ENCODE results near the gene WHAMM.
"Not testable (repeated sequence)": the region's sequence is repeated elsewhere in the genome, so short reads cannot be mapped to it uniquely, and the experiment has no call there.

Gene WHAMM

DNA sequence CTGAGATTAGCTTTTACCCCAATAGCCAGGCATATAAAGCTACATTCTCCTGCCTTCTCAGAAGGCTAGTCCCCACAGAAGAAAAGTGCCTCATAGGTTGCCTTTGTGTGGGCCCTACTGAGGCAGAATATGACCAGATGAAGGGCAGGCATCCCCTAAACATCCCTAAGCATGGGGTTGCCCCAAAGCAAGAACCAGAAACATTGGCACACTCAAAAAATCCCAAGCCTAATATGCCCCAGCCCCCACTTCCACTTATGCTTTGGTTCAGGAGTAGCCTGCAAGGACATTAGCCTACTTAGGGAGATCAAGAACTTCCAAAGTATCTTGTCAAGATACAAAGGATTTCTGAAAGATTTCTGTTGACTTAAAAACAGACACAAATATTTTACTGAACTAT lies 29.7 kb downstream of the WHAMM start:
- DNase-seq: no peak

DNA sequence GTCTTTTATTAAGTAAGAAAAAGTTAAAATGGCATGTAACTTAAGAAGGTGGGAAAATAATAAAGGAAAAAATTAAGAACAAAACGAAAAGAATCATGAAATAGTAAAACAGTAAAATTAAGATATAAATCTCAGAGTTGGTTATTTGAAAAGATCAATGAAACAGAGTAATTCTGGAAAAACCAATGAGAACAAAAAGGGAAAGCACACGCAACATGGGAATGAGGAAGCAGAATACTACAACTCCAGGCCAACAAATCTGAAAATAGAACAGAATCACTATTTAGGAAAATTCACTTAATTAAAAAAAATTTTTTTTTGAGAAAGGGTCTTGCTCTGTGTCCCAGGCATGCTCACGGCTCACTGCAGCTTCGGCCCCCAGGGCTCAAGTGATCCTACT lies 30.7 kb downstream of the WHAMM start:
- no peak for DNase-seq

DNA sequence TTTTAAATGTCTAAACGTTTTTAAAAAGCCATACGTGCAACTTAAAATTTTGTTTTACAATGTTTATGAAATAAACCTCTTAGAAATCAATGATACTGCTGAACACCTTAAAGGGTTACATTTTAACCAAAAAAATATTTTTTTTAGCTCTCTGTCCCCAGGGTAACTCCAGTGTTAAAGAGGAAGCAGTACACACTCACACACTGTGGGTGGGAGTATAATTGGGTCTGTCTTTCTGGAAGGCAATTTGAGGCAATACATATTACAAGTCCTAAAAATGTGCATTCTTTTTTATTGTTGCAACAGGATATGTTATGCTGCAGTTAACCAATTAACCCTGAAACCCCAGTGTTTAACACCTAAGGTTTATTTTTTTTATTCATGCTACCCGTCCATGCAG lies 34.1 kb downstream of the WHAMM start:
- DNase-seq: no peak

DNA sequence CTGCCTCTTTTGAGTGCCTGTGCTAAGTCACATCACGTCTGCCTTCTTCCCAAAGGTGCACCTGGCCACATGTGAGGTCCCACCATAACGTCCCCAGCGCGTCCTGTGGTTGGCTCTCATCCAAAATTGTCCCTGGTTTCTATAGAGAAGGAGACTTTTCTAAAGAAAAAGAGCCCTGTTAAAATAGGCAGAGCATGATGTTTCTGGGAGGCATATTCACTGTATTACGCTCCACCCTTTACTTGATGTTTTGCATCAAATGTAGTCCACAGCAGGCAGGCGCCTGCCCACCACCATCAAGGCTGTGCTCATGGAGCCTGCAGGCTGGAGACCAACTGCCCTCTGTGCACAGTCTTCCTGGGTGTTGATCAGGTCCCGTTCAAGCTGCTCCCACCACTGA lies 36.3 kb downstream of the WHAMM start:
- no peak for DNase-seq

DNA sequence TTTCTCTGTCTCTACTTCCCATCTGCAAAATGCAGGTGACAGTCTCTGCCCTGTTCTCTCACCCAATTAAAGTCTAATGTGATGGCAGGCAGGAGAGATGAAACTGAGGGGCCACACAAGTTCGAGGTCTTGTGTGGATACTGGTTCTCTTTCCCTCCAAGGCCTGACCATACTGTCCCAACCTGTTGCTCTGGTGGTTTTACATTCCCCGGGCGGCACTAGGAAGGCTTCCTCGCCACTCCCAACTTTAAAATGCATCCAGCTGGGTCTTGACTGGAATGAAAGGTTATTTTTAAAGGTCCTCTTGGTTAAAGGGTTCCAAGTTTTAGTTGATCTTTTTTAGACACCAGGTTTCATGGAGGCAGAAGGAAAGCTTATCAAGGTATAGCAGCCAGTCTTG lies 37.2 kb downstream of the WHAMM start:
- no peak for DNase-seq

DNA sequence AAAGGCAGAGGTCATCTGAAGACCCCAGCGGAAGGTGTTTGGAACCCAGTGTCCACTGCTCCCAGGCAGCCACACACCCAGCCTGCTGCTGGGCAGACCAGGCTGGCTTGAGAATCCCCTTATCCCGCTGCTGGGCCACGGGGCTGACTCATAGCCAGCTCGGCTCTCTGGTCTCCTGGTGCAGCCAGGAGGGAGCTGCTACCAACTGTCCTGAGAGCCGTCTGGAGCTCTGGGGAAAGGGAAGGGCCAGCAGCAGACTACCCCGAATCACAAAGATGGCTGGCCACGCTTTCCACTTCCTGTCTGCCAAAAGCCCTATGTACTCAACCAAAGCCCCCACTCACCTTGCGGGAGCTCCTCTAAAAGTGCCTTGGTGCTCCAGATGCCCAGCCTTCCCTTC lies 38.3 kb downstream of the WHAMM start:
- no peak for DNase-seq

DNA sequence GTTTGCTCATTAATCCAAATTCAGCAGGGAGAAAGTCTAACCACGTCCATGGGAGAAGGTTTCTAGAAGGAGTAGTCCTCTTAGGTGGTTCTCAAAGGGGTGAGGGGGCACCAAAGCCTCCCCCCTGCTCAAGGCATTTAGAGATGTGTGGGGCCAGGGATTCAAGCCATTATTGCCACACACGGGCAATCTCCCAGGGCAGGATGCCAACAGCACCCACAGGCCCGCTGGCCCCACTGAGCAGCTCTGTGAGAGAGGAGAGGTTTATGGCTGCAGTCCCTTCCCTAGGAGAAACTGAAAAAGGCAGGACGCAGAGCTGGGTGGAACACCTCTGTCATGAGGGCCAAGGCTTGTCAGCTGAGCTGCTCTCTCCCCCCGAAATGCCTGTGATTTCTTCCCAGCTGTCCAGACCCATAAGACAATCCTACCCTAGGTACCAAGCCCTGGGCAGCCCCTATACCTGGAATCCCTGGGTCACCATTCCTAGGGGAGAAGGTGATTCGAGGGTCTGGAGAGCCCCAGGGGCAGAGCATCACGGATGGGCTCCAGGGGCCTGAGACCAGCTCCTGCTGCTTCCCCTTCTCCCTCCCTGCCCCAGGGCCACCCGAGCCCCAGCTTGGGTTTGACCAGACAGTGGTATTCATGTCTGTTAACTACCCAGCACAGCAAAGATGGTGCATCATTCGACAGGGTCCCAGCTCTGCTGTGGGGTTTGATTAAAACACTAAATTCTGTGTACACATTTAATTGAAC lies 39.0 kb downstream of the WHAMM start:
- no peak for DNase-seq

DNA sequence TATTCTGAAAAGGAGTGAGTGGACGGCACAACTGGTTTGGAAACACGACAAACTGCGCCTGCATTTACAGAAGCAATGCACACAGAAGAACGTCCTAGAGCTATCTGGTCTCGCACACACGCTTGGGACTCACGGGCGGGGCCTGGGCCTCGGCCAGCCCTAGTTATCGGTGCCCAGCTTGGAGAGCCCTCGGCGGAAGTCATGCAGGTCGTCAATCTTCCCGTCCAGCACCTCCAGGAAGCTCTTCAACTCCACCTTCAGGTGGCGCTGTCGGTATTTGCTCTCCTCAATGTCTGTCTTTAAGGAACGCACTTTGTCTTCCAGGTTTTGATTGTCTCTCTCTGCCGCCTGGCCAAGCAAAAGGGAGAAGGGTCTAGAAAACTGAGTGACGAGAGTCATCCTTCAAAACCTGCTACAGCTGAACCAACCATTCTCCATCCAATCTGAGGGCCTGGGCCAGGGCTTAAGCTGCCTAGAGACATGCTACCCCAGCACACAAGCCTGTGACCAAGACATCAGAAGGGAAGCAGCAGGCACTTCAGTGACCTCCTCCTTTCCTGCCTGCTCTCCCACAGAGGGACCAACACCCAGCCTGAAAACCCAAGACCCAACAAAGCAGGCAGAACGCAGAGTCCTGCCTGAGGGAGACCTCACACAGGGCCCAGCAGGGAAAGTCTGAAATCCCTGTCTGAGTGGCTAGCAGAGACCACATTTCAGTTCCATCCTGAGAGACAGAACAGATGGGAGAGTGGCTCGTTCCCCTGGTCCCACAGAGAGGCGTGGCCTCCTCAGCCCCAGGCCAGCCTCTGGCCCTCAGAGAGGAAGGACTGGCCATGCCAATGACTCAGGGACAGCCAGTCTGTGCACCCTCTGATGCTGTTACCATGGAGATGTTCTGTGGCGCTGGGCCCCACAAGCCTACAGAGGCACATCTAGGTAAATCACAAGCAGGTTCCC lies 40.4 kb downstream of the WHAMM start:
- DNase-seq: peak; percentile 32

DNA sequence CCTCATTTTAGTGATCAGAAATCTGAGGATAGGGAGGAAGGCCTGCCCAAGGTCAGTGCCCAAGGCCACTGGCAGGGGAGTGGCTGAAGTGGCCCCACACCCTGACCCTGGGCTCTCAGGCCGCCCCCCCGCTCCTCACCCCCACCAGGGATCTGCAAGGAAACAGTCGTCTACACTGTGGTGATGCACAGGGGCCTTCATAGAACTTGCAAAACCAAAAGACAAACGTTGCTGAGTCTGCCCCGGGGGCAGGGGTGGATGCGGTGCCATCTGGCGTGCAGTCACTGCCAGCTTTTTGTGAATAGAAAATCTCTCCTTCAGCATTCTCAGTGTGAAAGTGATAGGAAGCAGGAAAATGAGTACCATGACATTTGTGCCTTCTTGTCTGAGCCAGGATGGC lies 41.3 kb downstream of the WHAMM start:
- no peak for DNase-seq

DNA sequence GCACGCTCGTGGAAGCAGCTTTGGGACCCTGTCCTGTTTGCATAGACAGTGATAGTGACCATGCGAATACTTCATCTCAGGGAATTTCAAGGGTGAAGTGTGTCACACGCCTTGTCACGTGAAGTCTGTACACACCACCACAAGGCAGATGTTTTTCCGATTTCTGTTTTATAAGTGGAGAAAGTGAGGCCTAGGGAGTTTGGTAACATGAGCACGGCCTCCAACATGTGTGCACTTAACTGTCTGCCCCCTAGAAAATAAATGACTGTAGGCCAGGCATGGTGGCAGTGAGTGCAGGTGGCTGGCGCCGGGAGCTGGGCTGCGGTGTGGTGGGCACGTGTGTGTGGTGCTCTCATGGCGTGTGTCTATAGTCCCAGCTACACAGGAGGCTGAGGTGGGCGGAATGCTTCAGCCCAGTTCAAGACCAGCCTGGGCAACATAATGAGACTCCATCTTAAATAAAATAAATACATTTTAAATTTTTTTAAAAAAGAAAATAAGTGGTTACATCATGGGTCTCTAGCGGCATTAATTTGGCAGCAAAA lies 42.0 kb downstream of the WHAMM start:
- DNase-seq: no peak

DNA sequence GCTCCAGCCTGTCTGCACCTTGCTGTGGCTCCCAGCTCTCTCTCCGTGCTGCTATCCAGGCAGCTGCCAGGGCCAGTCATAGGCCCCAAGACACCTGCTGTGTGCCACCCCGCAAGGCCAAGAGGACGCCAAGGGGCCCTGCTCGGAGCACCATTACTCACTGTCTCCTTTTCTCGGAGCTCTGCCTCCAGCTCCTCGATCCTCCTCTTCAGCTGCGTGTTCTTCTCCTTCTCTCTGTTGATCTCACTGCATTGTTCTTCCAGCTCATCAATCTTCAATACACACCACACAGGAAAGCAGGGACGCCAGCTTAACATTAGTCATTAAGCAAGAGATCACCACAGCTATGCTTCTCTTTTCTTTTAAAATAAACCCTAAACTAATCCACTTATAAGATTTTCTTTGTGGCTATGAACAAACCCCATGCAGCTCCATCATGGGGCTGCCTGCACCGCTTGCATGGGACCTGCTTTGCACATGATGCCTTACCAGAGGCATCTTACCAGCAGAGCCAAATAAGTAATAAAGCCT lies 42.6 kb downstream of the WHAMM start:
- no peak for DNase-seq

DNA sequence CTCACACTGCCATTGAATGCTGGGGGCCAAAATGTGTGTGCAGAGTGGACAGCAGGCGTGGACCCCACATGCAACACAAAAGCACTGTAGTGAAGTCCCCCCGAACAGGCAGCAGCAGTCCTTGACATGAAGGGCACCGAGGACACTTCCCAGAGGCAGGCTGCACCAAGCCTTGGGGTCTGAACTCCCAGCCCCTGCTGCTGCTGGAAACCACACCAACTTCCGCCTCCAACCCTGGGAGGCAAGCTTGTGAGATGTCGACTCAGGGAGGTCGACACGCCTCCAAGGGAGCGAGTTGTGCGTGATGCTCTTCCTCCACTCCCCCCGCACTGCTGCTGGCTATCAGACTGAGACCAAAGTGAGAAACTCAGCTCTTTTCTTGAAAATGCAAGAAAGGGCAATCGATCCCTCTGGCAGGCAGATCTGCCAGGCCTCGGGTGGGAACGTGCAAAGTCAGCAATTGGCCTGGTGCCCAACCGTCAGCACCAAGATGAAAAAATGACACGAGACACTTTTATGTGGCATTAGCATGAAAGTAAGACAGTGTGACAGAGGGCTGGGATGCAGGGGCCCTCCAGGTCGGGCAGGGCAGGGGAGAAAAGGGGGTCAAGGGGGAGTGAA lies 43.6 kb downstream of the WHAMM start:
- no peak for DNase-seq

DNA sequence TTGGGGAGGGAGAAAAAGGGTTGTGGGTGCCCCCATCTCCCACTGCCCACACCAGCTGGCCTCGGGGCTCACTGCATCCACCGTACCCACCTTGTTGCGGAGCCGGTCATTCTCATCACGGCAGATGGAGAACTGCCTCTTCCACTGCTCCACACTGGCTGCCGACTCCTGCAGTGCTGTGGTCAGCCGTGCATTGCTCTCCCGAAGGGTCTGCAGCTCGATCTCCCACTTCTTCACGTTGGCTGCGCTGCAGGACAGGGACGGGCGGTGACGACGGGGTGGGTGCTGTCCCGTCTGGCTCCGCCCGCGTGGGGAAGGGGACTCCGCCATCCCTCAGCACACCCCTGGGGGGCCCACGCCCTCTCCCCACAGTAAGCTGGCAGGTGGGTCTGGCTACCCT lies 45.1 kb downstream of the WHAMM start:
- DNase-seq: no peak

DNA sequence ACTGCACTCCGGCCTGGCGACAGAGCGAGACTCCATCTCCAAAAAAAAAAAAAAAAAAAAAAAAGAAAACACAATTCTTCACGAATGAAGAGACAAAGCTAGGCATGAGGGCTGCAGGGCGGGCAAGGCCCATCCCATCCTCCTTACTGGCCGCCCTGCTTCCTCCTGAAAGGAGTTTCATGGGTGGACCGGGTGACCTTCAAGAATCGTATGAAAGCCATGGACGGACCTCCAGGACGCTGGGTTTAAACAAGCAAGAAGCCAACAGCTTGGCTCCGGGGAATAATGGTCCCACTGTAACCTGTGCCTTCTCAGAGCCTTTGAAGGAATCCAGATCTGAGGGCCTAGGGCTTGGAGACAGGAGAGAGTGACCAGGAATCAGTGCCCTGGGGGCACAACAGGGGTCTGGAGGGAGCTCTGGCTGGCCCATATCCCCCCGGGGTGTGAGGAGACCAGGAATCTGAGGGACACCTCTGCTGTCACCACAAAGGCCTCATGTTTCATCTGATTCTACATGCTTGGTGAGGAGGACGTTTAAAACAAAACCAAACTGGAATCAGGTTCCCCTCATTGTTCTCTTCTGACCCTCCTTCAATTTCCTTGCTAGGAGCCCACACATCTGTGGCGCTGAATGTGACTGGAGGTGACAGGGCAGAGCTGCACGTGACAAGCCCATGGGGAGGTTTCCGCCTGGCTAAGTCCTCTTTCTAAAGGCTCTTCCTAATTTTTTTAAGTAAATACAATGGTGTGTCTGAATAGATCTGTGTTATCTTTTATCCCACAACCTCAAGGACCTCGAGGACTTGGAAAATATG lies 46.1 kb downstream of the WHAMM start:
- no peak for DNase-seq

DNA sequence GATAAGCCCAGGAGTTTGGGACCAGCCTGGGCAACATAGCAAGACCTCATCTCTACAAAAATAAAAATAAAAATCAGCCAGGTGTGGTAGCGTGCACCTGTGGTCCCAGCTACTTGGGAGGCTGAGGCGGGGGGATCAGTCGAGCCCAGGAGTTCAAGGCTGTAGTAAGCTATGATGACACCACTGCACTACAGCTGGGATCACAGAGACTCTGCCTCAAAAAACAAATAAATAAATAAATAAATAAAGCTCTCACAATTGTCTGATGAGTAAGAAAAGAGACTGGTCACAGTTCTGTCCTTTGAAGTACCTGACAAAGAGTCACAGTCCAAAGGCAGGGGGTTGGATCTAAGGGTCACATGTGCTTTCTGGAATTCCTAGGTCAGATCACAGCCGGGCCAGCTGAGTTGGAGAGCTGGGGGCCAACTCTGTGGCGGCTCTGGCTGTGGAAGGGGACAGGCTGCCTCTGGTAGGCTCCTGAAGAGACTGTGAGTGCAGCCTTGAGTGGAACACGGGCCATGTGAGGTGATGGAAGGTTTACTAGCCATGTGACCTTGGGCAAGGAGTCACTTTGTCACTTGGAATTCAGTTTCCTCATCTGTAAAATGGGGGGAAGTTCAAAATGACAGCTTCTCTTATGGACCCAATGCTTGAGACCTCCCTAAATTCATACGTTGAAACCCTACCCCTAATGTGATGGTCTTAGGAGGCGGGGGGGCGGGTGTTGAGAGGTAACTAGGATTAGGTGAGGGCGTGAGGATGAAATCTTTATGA lies 47.2 kb downstream of the WHAMM start:
- no peak for DNase-seq

DNA sequence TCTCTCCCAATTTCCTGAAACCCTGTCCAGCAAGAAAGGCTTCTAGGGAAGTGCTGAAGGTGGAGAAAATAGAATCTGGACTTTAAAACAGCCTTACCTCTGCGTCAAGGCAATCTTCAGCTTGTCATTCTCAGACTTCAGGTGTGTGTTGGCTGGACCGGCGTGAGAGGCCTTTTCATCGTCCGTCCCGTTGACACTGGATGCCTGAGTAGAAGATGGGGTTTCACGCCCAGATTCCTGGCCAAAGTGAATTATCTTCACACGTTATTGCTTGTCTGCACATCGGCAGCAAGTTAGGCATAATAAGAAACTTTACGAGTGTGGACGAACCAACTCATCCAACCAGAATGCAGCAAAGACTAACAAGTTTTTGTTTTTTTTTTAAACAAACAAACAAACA lies 49.5 kb downstream of the WHAMM start:
- no peak for DNase-seq

DNA sequence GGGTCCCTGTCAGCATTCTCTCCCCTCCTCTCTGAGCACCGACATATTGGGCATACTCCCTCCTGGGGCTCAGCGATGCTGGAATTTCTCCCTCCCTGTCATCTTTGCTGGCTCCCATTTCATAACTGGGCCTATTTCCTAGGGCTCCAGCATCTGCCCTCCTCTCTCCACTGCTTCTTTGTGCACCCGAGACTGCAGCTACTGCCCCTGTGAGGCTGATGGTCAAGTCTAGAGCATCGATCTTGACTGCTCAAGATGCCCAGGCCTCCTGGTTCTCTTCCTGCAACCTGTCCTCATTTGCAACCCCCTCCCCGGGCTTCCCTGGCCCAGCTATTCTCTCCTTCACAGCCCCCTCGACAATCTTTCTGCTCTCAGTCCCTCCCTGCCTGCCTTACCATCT lies 53.5 kb downstream of the WHAMM start:
- no peak for DNase-seq

DNA sequence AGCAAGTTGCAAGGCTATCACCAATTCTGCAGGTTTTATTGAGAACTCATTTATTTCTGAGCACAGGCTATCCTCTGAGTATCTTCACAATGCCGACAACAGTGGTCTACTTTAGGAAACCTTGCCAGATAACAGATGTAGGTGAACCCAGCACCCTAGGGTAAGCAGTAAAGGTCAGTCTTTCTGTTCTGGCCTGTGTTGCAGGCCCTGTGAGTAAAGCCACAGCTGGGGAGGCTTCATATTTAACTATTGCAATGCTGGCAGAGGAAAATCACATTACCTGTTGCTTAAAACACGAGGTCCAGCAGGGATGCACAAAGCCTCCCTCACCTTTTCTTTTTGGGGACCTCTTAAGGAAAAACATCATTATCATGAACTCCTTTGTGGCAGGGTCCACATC lies 55.5 kb downstream of the WHAMM start:
- DNase-seq: no peak

DNA sequence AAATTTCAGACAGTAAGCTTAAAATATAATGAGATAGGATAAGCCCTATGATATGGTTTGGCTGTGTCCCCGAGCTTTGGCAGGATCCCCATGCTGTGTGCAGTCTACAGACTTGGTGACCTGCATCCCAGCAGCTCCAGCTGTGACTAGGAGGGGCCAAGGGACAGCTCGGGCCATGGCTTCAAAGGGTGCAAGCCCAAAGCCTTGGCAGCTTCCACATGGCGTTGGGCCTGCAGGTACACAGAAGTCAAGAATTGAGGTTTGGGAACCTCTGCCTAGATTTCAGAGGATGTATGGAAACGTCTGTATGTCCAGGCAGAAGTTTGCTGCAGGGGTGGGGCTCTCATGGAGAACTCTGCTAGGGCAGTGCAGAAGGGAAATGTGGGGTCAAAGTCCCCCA lies 56.2 kb downstream of the WHAMM start:
- DNase-seq: not testable (repeated sequence)

DNA sequence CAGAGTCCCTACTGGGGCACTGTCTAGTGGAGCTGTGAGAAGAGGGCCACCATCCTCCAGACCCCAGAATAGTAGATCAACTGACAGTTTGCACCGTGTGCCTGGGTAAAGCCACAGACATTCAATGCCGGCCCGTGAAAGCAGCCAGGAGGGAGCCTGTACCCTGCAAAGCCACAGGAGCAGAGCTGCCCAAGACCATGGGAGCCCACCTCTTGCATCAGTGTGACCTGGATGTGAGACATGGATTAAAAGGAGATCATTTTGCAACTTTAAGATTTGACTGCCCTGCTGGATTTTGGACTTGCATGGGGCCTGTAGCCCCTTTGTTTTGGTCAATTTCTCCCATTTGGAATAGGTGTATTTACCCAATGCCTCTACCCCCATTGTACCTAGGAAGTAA lies 56.6 kb downstream of the WHAMM start:
- not testable (repeated sequence) for DNase-seq

DNA sequence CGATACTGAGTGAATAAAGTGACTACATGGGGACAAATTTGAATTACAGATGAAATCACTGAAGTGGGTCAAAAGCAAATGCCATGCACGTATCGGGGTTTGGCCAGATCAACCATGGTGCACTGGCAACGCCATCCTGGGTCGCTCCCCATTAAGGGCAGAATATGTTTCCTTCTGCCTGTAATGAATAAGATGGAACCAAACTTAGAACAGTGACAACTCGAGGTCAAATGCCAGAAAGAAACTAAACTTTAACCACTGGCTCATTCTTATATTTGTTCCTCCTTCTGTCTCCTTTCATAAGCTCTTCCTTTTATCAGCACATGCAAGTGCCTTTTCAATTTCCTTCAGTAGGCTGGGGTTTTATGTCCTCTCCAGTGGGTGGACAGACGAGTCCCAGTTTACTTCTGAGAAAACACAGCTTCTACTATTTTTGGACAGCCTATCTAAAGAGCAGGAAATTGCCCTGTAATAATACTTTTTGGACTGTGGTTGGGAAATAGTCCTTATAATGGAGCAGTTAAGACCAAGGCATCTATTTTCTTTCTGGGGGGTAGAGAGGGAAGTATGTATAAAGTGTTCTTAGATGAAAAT lies 61.4 kb downstream of the WHAMM start:
- no peak for DNase-seq

Measured in NCI-H1048 (cell line).